Ovary (tissue), 3 donors: ENCODE results near the gene HDAC10.

Experiments used
- CTCF ChIP-seq, 3 donors: fragments of 450-650 bp in 2 of 3; fragments of 200-600 bp in 1 of 3; IDR thresholded peaks; one replicate each; pipeline versions ENCODE4 v1.5.1 to v1.8.0; 2016 to 2022; ENCODE audit warnings: antibody characterized with exemption in 3 of 3, mild to moderate bottlenecking in 1 of 3
- POLR2A ChIP-seq: fragments of 450-650 bp; IDR thresholded peaks from one replicate; pipeline ENCODE4 v1.6.1; 2017; ENCODE audit warnings: antibody characterized with exemption, mild to moderate bottlenecking, moderate library complexity
- donor health status: DM: no; HTN: no; CAD: no.

DNA sequence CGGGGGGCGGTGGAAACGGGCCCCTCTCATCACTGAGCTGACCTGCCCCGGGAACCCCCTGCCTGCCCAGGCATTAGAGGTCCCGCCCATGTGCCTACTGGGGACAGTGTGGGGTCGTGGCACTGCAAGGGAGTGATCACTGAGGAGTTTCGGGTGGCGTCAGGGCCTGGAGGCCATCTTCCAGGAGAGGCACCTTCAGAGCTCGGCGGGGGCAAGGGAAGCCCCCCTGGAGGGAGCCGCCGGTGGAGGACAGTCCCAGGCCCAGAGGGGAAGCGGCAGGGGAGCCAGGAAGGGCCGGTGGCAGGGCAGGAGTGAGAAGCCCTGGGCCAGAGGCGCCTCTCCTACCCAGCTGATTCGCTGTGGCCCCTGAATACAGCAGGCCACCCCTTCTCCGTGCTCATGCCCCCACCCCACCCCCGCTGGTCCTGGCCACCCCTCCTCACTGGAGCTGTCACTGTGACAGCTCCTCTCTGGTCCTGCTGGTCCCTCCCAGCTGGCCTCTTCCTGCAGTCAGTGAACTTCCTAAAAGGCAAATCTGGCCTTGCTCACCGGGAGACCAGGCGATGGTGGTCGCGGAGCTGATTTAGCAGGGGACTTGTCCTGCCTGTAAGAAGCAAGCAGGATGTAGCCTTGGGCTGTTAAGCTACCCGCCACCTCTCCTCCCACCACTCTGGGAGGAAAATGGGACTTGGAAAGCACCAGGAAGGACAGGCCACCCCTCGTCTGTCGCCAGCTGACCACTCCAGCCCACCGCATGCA lies 21.2 kb upstream of the HDAC10 start:
- TF ChIP-seq CTCF (IDR thresholded peaks at IDR 0.05) (no peak), POLR2A (no peak)
